Right lobe of liver (tissue), 4 donors: ENCODE results near the gene ATF7.

Experiments used
- CTCF ChIP-seq, 4 donors: fragments of 200-600 bp in 3 of 4; fragments of 450-650 bp in 1 of 4; IDR thresholded peaks; one replicate each; pipeline versions ENCODE4 v1.5.1 to v1.8.0; 2016 to 2022; ENCODE audit warnings: antibody characterized with exemption in 4 of 4, mild to moderate bottlenecking in 2 of 4
- POLR2A ChIP-seq: fragments of 450-650 bp; IDR thresholded peaks from one replicate; pipeline ENCODE4 v1.6.1; 2017; ENCODE audit warnings: antibody characterized with exemption, mild to moderate bottlenecking
- donor health status: DM: no; HTN: no; CAD: no.
- donor health status: DM: no; HTN: no; CAD: no.
- donor health status: DM: no; HTN: yes; CAD: no.

DNA sequence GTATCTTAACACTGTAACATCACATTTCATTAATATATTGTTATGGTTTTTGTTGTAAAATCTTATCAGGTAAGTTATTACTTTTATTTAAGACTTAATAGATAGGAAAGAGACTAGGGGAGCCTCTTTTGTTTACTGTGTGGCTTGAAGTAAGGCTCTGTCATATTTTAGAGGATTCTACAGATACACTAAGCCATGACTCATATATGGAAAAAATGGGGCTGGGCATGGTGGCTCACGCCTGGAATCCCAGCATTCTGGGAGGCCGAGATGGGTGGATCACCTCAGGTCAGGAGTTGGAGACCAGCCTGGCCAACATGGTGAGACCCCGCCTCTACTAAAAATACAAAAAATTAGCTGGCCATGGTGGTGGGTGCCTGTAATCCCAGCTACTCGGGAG is 95.3 kb downstream of the ATF7 start:
- TF ChIP-seq CTCF (IDR thresholded peaks at IDR 0.05) (no peak), POLR2A (no peak)
